D721Med (cell line): ENCODE measurements around the gene RSPH3.

ENCODE experiments used
- DNase-seq: peaks from one replicate; pipeline ENCODE4 v3.0.0; 2011; ENCODE audit warnings: low spot score; ENCODE audit not compliant: insufficient read length
- FAIRE-seq: peaks from 2 replicates; lab custom pipeline; 2011; peaks lifted over from hg19 to GRCh38; lab: Jason Lieb, UNC
- CTCF ChIP-seq: IDR thresholded peaks from 2 replicates; pipeline ENCODE4 v1.5.1; 2012; ENCODE audit warnings: mild to moderate bottlenecking, control low read depth; ENCODE audit not compliant: insufficient read depth; ENCODE audit errors: missing control alignments

The RSPH3 gene, protein sequence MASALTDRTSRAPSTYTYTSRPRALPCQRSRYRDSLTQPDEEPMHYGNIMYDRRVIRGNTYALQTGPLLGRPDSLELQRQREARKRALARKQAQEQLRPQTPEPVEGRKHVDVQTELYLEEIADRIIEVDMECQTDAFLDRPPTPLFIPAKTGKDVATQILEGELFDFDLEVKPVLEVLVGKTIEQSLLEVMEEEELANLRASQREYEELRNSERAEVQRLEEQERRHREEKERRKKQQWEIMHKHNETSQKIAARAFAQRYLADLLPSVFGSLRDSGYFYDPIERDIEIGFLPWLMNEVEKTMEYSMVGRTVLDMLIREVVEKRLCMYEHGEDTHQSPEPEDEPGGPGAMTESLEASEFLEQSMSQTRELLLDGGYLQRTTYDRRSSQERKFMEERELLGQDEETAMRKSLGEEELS

DNA sequence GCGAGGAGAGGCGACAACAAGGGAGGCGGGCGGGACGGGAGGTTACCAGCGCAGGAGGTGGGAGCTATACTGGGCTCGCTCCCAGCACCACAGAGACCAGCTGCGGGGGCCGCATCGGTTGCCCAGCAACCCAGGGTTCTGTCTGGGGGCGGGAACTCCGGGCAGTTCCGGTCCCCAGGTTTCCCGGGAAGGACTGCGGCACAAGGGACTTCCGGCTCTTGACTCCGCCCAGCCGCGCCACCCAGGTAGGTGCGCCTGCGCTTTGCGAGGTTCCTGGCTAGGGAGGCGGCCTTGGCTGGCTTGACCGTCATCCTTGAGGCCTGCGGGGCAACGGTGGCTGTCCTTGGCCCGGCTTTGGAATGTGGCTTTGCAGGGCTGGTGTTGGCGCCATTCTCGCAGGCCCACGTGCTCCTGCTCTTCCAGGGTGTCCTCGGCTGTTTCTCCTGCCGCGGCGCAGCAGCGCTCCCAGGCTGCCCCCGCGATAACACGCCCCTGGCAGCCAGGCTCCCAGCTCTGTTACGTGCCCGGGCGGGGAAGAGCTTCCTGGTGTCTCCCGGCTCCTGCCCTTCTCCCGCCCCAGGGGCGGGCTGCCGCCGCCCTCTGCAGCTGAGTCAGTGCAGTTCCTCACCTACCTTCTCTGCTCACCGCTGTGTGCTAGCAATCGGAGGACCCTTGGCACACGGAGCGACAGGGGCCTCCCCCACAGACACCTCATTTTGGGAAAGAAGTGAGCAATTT lies at the start of gene RSPH3:
TSS of gene RSPH3 (minus strand) at position 537 of the 738 bp plus-strand sequence. CDS start 652 bp downstream, outside the sequence.
- DNase-seq (peak; percentile 84), FAIRE-seq (no peak)
- no peak for TF ChIP-seq CTCF

GRCh38 chr6:159047891-159048685 lies 48.1 kb upstream of the RSPH3 start:
- no peak for DNase-seq
- no peak for FAIRE-seq

GRCh38 chr6:159045801-159046200 lies 45.8 kb upstream of the RSPH3 start:
- DNase-seq, result no peak
- no peak for TF ChIP-seq CTCF
- no peak for FAIRE-seq

More at GRCh38 chr6:159047891-159048685, 48.1 kb upstream of the RSPH3 start:
- no peak for TF ChIP-seq CTCF

DNA sequence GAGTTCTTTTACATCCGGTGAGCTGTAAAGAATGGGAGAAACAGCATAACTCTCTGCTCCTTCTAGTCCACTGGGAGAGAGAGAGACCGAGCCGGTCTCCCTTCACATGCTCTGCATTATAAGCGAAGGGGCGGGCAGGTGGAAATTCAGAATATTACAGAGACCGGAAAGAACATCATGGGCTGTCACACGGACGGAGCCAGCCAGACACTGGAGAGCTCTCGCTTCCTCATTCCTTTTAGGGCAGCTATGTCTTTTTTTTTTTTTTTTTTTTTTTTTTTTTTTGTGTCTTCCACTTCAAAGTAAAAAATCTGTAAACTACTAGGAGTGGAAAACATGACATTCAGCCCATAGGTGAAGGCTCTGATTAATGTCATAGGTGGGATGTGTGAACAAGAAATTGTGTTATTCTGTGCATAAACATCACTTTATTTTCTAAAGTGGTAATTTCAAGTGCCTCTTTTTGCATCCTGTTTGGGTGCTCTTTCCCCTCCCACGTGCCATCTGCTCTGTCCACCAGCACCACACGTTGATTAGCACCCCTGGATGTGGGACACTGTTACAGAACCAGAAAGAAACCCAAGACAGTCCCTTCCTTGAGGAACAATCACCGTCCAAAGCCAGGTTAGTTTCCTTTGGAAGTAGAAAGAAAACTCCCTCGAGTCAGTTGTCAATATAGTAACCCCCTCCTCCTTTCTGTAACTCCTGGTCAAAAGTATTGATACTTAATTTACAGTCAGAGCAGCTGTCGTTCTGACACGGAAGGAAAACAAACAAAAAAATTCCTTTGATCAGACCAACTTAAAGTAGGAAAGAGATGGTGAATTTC lies 45.1 kb upstream of the RSPH3 start, which contains the start of gene TAGAP:
TSS of gene TAGAP (minus strand) at position 93 of the 829 bp plus-strand sequence. CDS start 845 bp downstream, outside the sequence.
- DNase-seq (no peak), FAIRE-seq (no peak)
- TF ChIP-seq CTCF, result no peak

GRCh38 chr6:159043947-159044346 lies 43.9 kb upstream of the RSPH3 start:
- FAIRE-seq (no peak), DNase-seq (no peak)
- no peak for TF ChIP-seq CTCF

GRCh38 chr6:159043251-159043650 lies 43.2 kb upstream of the RSPH3 start:
- no peak for TF ChIP-seq CTCF
- DNase-seq (no peak), FAIRE-seq (no peak)
